Mucosa of descending colon (tissue), 3 donors: Measurements from ENCODE around the gene CTSW. TPM values are rescaled to one million over a fixed set of nuclear protein-coding genes. Genes with fewer than 3 reads are reported as not detected.
A peak's percentile ranks its signal among the peaks of the same experiment; 100 is the strongest.

ENCODE experiments used
- ATAC-seq: fragments of 200-7000 bp; cut with Tn5 transposase; one replicate; pipeline ENCODE4 v1.9.1; 2020; ENCODE audit warnings: mild to moderate bottlenecking, moderate library complexity
- DNase-seq, 3 donors: peaks; one replicate each; pipeline ENCODE4 v3.0.0-alpha.2; 2020
- H3K36me3 ChIP-seq: fragments of 200-600 bp; one replicate; pipeline ENCODE4 v1.8.0; 2021; ENCODE audit warnings: low read depth, mild to moderate bottlenecking
- H3K4me1 ChIP-seq: fragments of 200-600 bp; one replicate; pipeline ENCODE4 v1.8.0; 2021; ENCODE audit warnings: low read depth, mild to moderate bottlenecking
- H3K4me3 ChIP-seq: fragments of 200-600 bp; one replicate; pipeline ENCODE4 v1.8.0; 2021; ENCODE audit warnings: mild to moderate bottlenecking
- H3K9me3 ChIP-seq: fragments of 200-600 bp; one replicate; pipeline ENCODE4 v1.8.0; 2021; ENCODE audit warnings: mild to moderate bottlenecking
- intact Hi-C, 2 donors: fragments of 100-400 bp; cut with DNase I in 1 of 2; cut with micrococcal nuclease in 1 of 2; formaldehyde crosslinking; loops; one replicate each; pipeline versions ENCODE4 v1.11.0 to v1.11.1; 2022; cut with DNase I, micrococcal nuclease
- total RNA-seq, 3 donors: library from RNA; stranded (reverse); fragmentation: NEBNext Ultra II Directional in 2 of 3; extraction: Animal tissue kit (Norgen Biotek cat#: 25700) in 2 of 3; gene quantifications; one replicate each; pipeline versions ENCODE4 v1.2.1 to v1.2.4, GENCODE V29; 2021 to 2023
- TF ChIP-seq, protein P1 (sequence below): fragments of 200-600 bp; IDR thresholded peaks from one replicate; pipeline ENCODE4 v1.8.0; 2022; ENCODE audit warnings: antibody characterized with exemption, mild to moderate bottlenecking
- donor health status: DM: no; HTN: no; CAD: no; lungs with moderate emphysema.
- donor health status: DM: no; HTN: no; CAD: no.
- donor health status: DM: no; HTN: yes; CAD: no.

Gene CTSW
- total RNA-seq, 3 donors from 2014 or later: 1.2 to 3.2 (median 2.8) TPM

DNA sequence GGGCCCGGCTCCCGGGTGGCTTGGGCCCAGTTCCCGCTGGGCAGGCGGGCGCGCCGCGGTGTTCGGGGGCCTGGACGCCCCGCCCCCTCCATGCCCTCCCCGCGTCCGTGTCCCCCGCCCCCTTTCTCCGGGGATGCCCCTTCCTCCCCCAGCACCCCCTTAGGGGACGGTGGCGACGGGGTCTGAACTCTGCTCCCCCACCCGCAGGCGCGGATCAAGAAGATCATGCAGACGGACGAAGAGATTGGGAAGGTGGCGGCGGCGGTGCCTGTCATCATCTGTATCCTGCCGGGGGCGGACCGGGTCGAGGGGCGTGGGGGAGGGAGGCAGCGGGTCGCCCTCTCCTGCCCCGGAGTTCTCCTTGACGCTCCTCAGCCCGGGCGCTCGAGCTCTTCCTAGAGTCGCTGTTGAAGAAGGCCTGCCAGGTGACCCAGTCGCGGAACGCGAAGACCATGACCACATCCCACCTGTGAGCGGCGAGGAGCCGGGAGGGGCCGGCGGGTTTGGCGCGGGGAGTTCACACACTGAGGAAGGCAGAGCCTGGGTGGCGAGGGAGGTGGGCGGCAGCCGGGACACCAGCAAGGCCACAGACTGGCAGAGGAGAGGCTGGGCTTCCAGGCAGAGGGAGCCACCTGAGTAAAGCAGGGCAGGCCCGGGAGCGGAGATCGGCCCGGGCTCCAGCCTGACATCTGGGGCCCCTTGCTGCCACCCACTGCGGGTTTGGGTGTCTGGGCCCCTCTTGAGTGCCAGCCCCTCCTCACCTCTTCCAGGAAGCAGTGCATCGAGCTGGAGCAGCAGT lies 40.1 kb downstream of the CTSW start:
- ATAC-seq (peak; percentile 35), DNase-seq (peak in 2 of 3 donors; percentile 76 to 85)
- TF ChIP-seq, protein P1, sequence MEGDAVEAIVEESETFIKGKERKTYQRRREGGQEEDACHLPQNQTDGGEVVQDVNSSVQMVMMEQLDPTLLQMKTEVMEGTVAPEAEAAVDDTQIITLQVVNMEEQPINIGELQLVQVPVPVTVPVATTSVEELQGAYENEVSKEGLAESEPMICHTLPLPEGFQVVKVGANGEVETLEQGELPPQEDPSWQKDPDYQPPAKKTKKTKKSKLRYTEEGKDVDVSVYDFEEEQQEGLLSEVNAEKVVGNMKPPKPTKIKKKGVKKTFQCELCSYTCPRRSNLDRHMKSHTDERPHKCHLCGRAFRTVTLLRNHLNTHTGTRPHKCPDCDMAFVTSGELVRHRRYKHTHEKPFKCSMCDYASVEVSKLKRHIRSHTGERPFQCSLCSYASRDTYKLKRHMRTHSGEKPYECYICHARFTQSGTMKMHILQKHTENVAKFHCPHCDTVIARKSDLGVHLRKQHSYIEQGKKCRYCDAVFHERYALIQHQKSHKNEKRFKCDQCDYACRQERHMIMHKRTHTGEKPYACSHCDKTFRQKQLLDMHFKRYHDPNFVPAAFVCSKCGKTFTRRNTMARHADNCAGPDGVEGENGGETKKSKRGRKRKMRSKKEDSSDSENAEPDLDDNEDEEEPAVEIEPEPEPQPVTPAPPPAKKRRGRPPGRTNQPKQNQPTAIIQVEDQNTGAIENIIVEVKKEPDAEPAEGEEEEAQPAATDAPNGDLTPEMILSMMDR: no peak
- intact Hi-C loops: no loop called here
- peak overlapping the region; percentile 94 for H3K4me3 ChIP-seq
- H3K9me3 ChIP-seq: no peaks in the 10 kb centered on the region
- H3K36me3 ChIP-seq: no peaks in the 10 kb centered on the region
- peaks cover 36% of the 10 kb centered on the region for H3K4me1 ChIP-seq

DNA sequence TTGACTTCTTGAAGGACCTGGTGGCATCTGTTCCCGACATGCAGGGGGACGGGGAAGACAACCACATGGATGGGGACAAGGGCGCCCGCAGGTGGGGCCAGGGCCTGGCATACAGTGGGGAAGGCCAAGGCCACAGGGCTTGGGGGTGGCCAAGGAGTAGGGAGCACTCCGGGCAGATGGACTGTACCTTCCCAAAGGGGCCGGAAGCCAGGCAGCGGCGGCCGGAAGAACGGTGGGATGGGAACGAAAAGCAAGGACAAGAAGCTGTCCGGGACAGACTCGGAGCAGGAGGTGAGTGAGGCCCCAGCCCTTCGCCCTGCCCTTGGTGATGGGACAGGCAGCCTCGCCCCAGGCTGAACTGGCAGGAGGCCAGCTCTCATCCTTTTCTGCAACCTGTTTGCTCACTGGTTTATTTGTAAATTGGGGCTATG lies 40.8 kb downstream of the CTSW start:
- TF ChIP-seq, protein P1: no peak
- DNase-seq (peak; percentile 42 to 76 (median 48)), ATAC-seq (no peak)
- Histone ChIP-seq H3K4me1 (peaks cover 33% of the 10 kb centered on the region), H3K36me3 (no peaks in the 10 kb centered on the region), H3K4me3 (peak overlapping the region; percentile 94), H3K9me3 (no peaks in the 10 kb centered on the region)
- intact Hi-C loops: no loop called here

DNA sequence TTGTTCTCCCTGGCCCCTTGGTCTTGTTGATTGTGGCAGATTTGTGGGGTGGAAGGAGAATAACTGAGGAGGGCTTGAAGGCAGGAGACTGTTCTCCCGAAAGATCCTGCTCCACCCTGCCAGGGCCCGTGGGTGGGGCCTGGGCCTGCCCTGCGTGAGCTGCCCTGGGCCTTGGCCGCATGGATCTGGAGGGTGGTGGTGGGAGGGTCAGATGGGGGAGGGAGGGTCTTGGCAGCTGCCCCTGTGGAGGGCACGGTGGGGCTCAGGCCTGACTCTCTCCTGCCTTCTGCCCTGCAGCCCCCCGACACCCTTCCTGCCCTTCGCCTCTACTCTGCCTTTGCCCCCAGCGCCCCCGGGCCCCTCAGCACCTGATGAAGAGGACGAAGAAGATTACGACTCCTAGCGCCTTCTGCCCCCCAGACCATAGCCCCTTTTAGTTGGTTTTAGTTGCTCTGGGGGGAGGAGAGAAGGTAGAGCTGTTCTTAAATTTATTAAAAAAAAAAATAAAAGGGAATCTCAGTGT lies 41.5 kb downstream of the CTSW start:
- Histone ChIP-seq H3K36me3 (no peaks in the 10 kb centered on the region), H3K4me3 (no peak overlapping the region), H3K4me1 (peaks cover 31% of the 10 kb centered on the region), H3K9me3 (no peaks in the 10 kb centered on the region)
- ATAC-seq: no peak
- intact Hi-C loops: no loop called here
- TF ChIP-seq, protein P1: no peak
- no peak for DNase-seq

DNA sequence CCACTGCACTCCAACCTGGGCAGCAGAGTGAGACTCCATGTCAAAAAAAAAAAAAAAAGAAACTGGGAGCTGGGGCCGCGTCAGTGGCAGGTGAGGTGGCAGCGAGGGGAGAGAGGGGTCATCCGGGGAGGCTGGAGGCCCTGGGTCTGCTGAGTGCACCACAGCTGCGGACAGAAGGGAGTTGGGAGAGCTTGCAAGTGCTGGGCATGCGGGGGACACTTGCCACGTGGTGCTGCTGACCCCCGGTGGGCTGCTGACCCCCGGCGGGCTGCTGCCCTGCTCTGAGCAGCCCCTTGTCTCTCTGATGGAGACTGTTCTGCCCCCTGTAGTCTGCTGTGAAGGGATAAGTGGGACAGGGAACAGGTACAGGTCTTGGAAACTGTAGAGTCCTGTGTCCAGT lies 42.2 kb downstream of the CTSW start:
- Histone ChIP-seq H3K9me3 (no peaks in the 10 kb centered on the region), H3K4me1 (peaks cover 26% of the 10 kb centered on the region), H3K36me3 (no peaks in the 10 kb centered on the region), H3K4me3 (no peak overlapping the region)
- no peak for ATAC-seq
- intact Hi-C loops: no loop called here
- DNase-seq: no peak
- TF ChIP-seq, protein P1: no peak

DNA sequence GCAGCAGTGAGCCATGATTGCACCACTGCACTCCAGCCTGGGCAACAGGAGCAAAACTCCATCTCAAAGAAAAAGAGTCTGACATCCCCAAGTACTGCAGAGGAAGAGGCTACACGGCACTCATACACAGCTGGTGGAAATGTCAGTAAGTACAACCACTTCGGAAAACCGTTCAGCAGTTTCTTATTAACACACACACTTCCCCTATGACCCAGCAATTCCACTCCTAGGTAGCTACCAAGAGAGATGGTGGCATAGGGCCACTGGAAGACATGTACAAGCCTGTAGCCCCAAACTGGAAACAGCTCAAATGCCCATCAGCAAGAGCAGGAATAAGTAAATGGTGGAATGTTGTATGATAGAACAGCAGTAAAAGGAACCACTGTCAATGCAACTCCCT lies 42.9 kb downstream of the CTSW start:
- intact Hi-C loops: no loop called here
- ATAC-seq (no peak), DNase-seq (no peak)
- Histone ChIP-seq H3K36me3 (no peaks in the 10 kb centered on the region), H3K9me3 (no peaks in the 10 kb centered on the region), H3K4me1 (peaks cover 19% of the 10 kb centered on the region), H3K4me3 (no peak overlapping the region)
- TF ChIP-seq, protein P1: no peak
